ENCODE measurements around the gene KNOP1.

GRCh38 chr16:19766554-19766884, 48.5 kb upstream of the KNOP1 start:
- TF ChIP-seq CTCF (IDR thresholded peaks at IDR 0.05; ENCODE audit: extremely low read depth in 1 of 2, insufficient read depth in 1 of 2, low read depth in 1 of 2, low read length in 2 of 2): no peak
- no peak for TF ChIP-seq POLR2A (IDR thresholded peaks at IDR 0.05; ENCODE audit: low read depth, low read length)
- TF ChIP-seq EZH2 (IDR thresholded peaks at IDR 0.05; ENCODE audit: borderline replicate concordance, low read depth, low read length, severe bottlenecking): no peak
- TF ChIP-seq POLR2AphosphoS5 (IDR thresholded peaks at IDR 0.05; ENCODE audit: insufficient read depth, low read depth, low read length): no peak
- no peak for TF ChIP-seq MAX (IDR thresholded peaks at IDR 0.05; ENCODE audit: insufficient read depth, insufficient read length)
- no peak for TF ChIP-seq JUN (IDR thresholded peaks at IDR 0.05; ENCODE audit: borderline replicate concordance, insufficient read depth, insufficient read length, low read depth)
- TF ChIP-seq MYC (IDR thresholded peaks at IDR 0.05; ENCODE audit: low read depth, low read length): no peak

Measured in endothelial cell of umbilical vein (primary cell).